Measurements from ENCODE around the gene GMDS.

DNA sequence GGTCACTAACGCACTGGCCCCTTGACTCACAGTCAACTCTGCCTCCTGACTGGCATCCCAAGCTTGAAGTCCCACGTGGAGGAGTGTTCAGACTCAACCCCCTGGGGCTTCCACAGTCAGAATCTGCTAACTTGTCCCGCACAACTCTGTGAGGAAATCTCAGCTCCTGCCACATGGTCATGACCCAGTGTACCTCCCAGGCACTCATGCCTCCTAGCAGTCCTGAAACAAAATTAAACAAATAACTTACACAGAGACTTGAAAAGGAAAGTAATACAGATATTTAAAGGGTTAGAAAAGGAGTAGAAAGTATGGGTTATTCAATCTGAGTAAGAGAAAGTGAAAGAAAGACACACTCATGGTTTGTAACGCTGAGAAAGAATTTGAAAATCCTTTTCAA is 134.9 kb downstream of the GMDS start:
- TF ChIP-seq EZH2 (IDR thresholded peaks at IDR 0.05; ENCODE audit: insufficient read depth, poor library complexity, severe bottlenecking), result no peak
- TF ChIP-seq EZH2phosphoT487 (IDR thresholded peaks at IDR 0.05; ENCODE audit: insufficient read depth, low read depth), result no peak
